NT2/D1 (cell line): ENCODE data around the gene POU3F1.

ENCODE experiments used
- DNase-seq: peaks from one replicate; pipeline ENCODE4 v3.0.0-alpha.2; 2011; ENCODE audit warnings: low read depth, low spot score
- H3K27me3 ChIP-seq: 2 replicates; pipeline ENCODE4 v1.6.0; 2011; ENCODE audit warnings: mild to moderate bottlenecking; ENCODE audit not compliant: insufficient read length, insufficient read depth
- H3K36me3 ChIP-seq: 2 replicates; pipeline ENCODE4 v1.6.1; 2011; ENCODE audit warnings: mild to moderate bottlenecking, low read length, mixed read lengths; ENCODE audit not compliant: insufficient read depth, insufficient read length
- H3K4me1 ChIP-seq: 2 replicates; pipeline ENCODE4 v1.5.1; 2011; ENCODE audit not compliant: insufficient read depth, insufficient read length
- H3K4me3 ChIP-seq: 2 replicates; pipeline ENCODE4 v1.5.1; 2011; ENCODE audit warnings: low read depth; ENCODE audit not compliant: insufficient read length
- H3K9ac ChIP-seq: 2 replicates; pipeline ENCODE4 v1.6.0; 2011; ENCODE audit warnings: low read depth; ENCODE audit not compliant: insufficient read length
- H3K9me3 ChIP-seq: 2 replicates; pipeline ENCODE4 v1.5.1; 2011; ENCODE audit warnings: mild to moderate bottlenecking, low read length; ENCODE audit not compliant: insufficient read depth
- SUZ12 ChIP-seq: IDR thresholded peaks from 2 replicates; pipeline ENCODE4 v1.6.1; 2011; ENCODE audit not compliant: insufficient read length, insufficient read depth; ENCODE audit errors: extremely low read depth
- YY1 ChIP-seq: IDR thresholded peaks from 2 replicates; pipeline ENCODE4 v1.6.1; 2011; ENCODE audit not compliant: insufficient read length, insufficient read depth
- ZNF274 ChIP-seq: IDR thresholded peaks from 2 replicates; pipeline ENCODE4 v1.6.1; 2011; ENCODE audit warnings: mild to moderate bottlenecking, low read depth, low read length

The POU3F1 gene

DNA sequence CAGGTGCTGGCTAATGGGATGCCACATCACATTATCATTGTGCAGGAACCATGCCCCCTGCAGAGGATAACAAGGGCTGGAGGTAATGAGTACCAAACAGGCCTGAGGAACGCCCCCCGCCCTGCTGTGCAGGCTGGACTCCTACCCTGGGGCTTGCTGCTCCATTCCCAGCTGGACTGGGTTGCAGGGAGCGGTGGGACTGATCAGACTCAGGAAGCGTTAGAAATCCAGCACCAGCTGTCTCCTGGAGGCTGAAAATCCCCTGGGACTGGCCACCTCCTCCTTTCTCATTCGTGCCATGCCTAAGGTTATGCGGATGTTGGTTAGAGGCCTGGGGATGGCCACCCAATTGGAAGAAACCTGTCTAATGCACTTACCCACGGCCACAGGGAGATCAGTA is 36.9 kb upstream of the POU3F1 start:
- DNase-seq = no peak
- Histone ChIP-seq H3K36me3 (peaks cover 3% of the 10 kb centered on the region), H3K9me3 (no peaks in the 10 kb centered on the region), H3K9ac (no peak overlapping the region), H3K27me3 (peaks cover 4% of the 10 kb centered on the region), H3K4me1 (peaks cover 35% of the 10 kb centered on the region), H3K4me3 (no peak overlapping the region)
- TF ChIP-seq SUZ12 (no peak), ZNF274 (no peak), YY1 (no peak)

DNA sequence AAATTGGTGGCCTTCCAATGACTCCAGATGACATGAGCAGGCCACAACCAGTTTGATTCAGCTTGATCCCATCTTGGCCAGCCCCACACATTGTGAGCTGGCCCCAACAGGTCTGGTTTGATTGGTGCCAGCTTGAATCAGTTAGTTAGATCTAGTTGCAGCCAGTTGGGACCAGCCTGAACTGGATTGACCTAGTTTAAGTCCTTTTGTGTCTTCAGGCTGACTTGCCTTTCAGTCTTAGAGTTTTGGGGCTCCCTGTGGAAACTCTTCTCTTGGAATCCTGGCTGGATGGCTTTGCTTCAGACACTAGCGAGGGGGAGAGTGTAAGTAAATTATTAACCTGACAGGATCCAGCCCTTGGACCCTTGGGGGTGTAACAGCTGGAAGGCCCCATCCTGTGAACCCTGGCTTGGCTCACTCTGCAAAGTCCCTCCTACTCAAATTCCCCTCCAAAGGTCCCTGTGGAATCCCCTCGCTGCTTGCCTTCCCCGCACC is 36.2 kb upstream of the POU3F1 start:
- DNase-seq = no peak
- no peak overlapping the region for H3K4me3 ChIP-seq
- H3K27me3 ChIP-seq = peaks cover 4% of the 10 kb centered on the region
- no peak overlapping the region for H3K9ac ChIP-seq
- TF ChIP-seq SUZ12 (no peak), YY1 (no peak), ZNF274 (no peak)
- H3K4me1 ChIP-seq = peaks cover 30% of the 10 kb centered on the region
- H3K9me3 ChIP-seq = no peaks in the 10 kb centered on the region
- peaks cover 3% of the 10 kb centered on the region for H3K36me3 ChIP-seq

DNA sequence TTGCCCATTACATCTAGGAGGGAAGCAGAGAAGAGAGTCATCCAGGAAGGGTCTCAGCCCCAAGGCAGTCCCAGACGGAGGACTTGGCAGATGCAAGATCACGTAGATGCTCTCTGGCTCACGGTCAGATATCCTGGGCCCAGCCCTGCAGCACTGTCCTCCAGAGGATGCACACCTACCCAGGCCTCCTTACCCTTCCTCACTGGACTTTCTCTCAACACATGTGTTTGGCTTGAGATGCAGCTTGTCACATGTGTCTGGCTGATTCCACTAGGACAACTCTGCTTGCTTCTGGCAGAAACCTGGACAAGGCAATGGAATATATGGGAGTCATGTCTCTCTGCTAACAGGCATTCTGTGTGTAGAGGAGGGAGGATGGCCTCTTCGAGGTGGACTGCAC is 32.4 kb upstream of the POU3F1 start:
- no peak for DNase-seq
- Histone ChIP-seq H3K9me3 (no peaks in the 10 kb centered on the region), H3K9ac (no peak overlapping the region), H3K36me3 (peaks cover 3% of the 10 kb centered on the region), H3K27me3 (no peaks in the 10 kb centered on the region), H3K4me3 (no peak overlapping the region), H3K4me1 (peaks cover 16% of the 10 kb centered on the region)
- no peak for TF ChIP-seq ZNF274
- TF ChIP-seq SUZ12 = no peak
- TF ChIP-seq YY1 = no peak

DNA sequence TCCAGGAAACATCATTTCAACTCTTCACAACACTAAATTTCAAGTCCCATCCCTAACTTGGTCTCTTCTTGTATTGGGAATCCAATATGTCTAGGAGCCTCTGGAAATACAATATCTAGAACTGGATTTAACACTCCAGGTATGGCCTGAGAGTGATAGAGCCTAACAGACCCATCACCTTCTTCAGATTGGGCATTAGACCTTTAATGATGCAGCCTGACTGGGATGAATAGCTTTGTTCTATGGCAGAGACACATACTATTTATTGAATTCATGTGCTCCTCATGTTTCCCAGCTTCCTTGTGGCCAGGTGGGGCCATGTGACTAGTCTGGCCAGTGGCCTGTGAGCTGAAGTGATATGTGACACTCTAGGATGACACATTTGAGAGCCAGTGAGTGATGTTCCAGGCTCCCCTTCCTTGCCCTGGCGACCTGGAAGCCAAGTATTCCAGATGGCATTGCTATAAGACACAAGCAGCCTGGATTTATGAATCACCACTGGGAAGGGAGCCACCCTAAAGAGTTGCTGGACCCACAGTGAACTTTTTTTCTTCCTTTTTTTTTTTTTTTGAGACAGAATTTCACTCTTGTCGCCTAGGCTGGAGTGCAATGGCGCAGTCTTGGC is 31.0 kb upstream of the POU3F1 start:
- H3K36me3 ChIP-seq = peaks cover 3% of the 10 kb centered on the region
- no peak for TF ChIP-seq YY1
- TF ChIP-seq SUZ12 = no peak
- TF ChIP-seq ZNF274 = no peak
- H3K9ac ChIP-seq = no peak overlapping the region
- H3K27me3 ChIP-seq = no peaks in the 10 kb centered on the region
- no peaks in the 10 kb centered on the region for H3K9me3 ChIP-seq
- no peak overlapping the region for H3K4me3 ChIP-seq
- no peak for DNase-seq
- peaks cover 21% of the 10 kb centered on the region for H3K4me1 ChIP-seq

DNA sequence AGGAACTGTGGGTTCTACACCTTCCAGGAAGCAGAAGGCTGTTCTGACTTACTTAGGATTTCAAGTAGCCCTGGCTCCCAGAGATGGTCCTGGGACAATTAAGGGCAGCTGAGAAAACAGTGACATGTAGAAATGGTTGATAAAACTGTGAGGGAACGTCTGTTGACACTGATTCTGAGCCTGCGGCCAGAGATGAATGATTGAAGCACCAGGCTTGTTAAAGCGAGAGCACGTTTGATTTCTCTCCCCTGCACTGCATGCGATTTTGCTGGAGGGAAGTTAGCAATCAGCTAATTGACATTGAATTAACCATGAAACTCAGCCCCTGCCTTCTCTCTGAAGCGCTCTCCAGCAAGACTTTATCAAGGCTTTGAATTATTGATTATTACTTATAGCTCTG is 29.9 kb upstream of the POU3F1 start:
- Histone ChIP-seq H3K36me3 (peaks cover 3% of the 10 kb centered on the region), H3K27me3 (no peaks in the 10 kb centered on the region), H3K4me3 (no peak overlapping the region), H3K9me3 (no peaks in the 10 kb centered on the region), H3K4me1 (peaks cover 21% of the 10 kb centered on the region), H3K9ac (no peak overlapping the region)
- no peak for DNase-seq
- no peak for TF ChIP-seq SUZ12

DNA sequence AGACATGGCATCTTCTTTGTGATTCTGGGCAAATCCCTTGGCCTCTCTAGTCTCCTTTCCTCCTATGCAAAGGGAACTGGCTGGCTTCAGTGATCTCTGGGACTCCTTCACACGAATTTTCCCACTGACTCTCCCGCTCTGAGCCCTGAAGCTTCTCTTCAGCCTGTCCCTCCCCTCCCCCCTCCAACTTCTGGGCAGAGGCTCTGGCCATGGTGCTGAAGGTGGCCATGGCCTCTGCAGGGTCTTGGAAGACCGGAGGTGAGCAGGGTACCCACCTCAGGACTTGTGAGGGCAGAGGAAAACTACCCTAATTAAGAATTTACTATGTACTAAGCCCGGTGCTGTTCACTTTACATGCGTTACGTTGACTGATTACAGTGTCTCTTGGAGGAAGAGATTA is 29.4 kb upstream of the POU3F1 start:
- Histone ChIP-seq H3K4me3 (no peak overlapping the region), H3K4me1 (peaks cover 22% of the 10 kb centered on the region), H3K9me3 (no peaks in the 10 kb centered on the region), H3K36me3 (peaks cover 3% of the 10 kb centered on the region), H3K9ac (no peak overlapping the region), H3K27me3 (no peaks in the 10 kb centered on the region)
- DNase-seq = no peak
- no peak for TF ChIP-seq YY1
- TF ChIP-seq SUZ12 = no peak
- no peak for TF ChIP-seq ZNF274

DNA sequence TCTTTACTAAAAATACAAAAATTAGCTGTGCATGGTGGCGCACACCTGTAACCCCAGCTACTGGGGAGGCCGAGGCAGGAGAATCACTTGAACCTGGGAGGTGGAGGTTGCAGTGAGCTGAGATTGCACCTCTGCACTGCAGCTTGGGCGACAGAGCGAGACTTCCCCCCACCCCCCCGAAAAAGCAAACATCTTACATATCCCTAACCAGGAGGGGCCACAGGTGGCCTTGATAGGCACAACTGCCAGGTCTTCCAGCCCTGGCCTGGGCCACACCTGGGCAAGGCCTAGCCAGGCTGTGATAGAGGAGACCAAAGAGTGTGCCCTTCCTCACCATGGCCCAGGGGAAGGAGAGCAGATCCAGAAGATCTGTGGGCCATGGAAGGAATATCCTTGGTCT is 28.6 kb upstream of the POU3F1 start:
- no peak for DNase-seq
- H3K4me3 ChIP-seq = no peak overlapping the region
- peaks cover 24% of the 10 kb centered on the region for H3K4me1 ChIP-seq
- no peak overlapping the region for H3K9ac ChIP-seq
- H3K36me3 ChIP-seq = peaks cover 3% of the 10 kb centered on the region
- no peaks in the 10 kb centered on the region for H3K27me3 ChIP-seq
- TF ChIP-seq YY1 (no peak), SUZ12 (no peak), ZNF274 (no peak)
- H3K9me3 ChIP-seq = no peaks in the 10 kb centered on the region
